SK-N-MC (cell line): ENCODE data around the gene ANKRD30B.

Experiments
- EZH2 ChIP-seq: fragments of 200-600 bp; sonication (generic); IDR thresholded peaks from one replicate; pipeline ENCODE4 v1.6.1; 2017; ENCODE audit warnings: antibody characterized with exemption
- POLR2AphosphoS5 ChIP-seq: IDR thresholded peaks from 2 replicates; pipeline ENCODE4 v1.6.1; 2012; ENCODE audit warnings: mild to moderate bottlenecking, low read depth, low read length, borderline replicate concordance

- TF ChIP-seq POLR2AphosphoS5 (no peak), EZH2 (no peak)
Observed at GRCh38 chr18:14784133-14784532, 36.2 kb downstream of the ANKRD30B start.
